ENCODE results near the gene TBL1X. TPM values are rescaled to one million over a fixed set of nuclear protein-coding genes. Genes with fewer than 3 reads are reported as not detected.

TBL1X gene
- total and polyA plus RNA-seq, 2 of the 8 experiments (the other 6 are each of a cell fraction or from before 2014, with no cell fraction given) = 13.3 to 25.6 TPM

- H3K36me3 ChIP-seq (ENCODE audit: control insufficient read depth in 2 of 4, insufficient read depth in 4 of 4, low read length in 3 of 4) = no peaks in the 10 kb centered on the region
- WGBS, 2 experiments (ENCODE audit: extremely low coverage in 1 of 2, insufficient coverage in 1 of 2, insufficient read length in 1 of 2, insufficient replicate concordance in 2 of 2, low coverage in 1 of 2, low lambda C conversion rate in 2 of 2, missing lambda C conversion rate in 1 of 2) = 93% methylated on average over 1 of the region's 3 CpGs; no CpG with 5 or more reads in 1 of the 2 experiments
- CTCF ChIA-PET (ENCODE audit: partially characterized antibody) = no interaction called here
Observed at GRCh38 chrX:9440116-9440844, 24.6 kb upstream of the TBL1X start.

More at GRCh38 chrX:9440116-9440844, 24.6 kb upstream of the TBL1X start:
- Histone ChIP-seq H3K4me3 (ENCODE audit: extremely low read depth in 1 of 4, insufficient read depth in 2 of 4, low read depth in 3 of 4, low read length in 4 of 4) (no peak overlapping the region), H3K27me3 (replicated peaks in 1 of 4; ENCODE audit: control insufficient read depth in 3 of 4, extremely low read depth in 1 of 4, insufficient read depth in 3 of 4, low read length in 3 of 4) (no peaks in the 10 kb centered on the region), H3K79me2 (ENCODE audit: control insufficient read depth in 1 of 2, insufficient read depth in 2 of 2, low read length in 2 of 2) (no peaks in the 10 kb centered on the region), H3K14ac (ENCODE audit: insufficient read length) (no peak overlapping the region), H2AFZ (ENCODE audit: low read length) (no peak overlapping the region), H3K9ac (replicated peaks in 1 of 4; ENCODE audit: extremely low read depth in 1 of 4, low read depth in 3 of 4, low read length in 3 of 4) (no peak overlapping the region), H3K4ac (replicated peaks; ENCODE audit: insufficient read length, low read depth, low read length) (no peak overlapping the region), H2BK12ac (ENCODE audit: low read depth, low read length) (no peak overlapping the region), H2AK5ac (ENCODE audit: low read depth, low read length) (no peak overlapping the region), H2BK120ac (replicated peaks; ENCODE audit: low read depth, low read length) (no peak overlapping the region), H2BK20ac (ENCODE audit: low read length) (no peak overlapping the region), H4K20me1 (replicated peaks in 1 of 2; ENCODE audit: control insufficient read depth in 1 of 2, insufficient read depth in 2 of 2, low read length in 2 of 2) (no peaks in the 10 kb centered on the region), H3K23ac (ENCODE audit: insufficient read length) (no peak overlapping the region), H3K56ac (replicated peaks; ENCODE audit: insufficient read length, low read depth, low read length) (no peak overlapping the region), H3K79me1 (ENCODE audit: low read depth, low read length) (no peaks in the 10 kb centered on the region), H3K18ac (ENCODE audit: extremely low read depth, low read length) (no peak overlapping the region), H3K4me1 (replicated peaks in 1 of 4; ENCODE audit: control insufficient read depth in 3 of 4, insufficient read depth in 4 of 4, low read length in 3 of 4) (peaks cover 0 to 2% (median 0%) of the 10 kb centered on the region in 4 experiments; a peak in 2 of 7 replicates), H2BK15ac (ENCODE audit: low read length) (no peak overlapping the region), H4K91ac (replicated peaks; ENCODE audit: insufficient read length, low read length) (no peak overlapping the region), H3K4me2 (ENCODE audit: insufficient read depth in 1 of 2, low read depth in 2 of 2, low read length in 2 of 2) (no peak overlapping the region), H4K5ac (ENCODE audit: insufficient read length, low read depth, low read length) (no peak overlapping the region), H3K9me3 (ENCODE audit: insufficient read depth in 2 of 2, low read depth in 1 of 2, low read length in 1 of 2) (no peaks in the 10 kb centered on the region), H2BK5ac (ENCODE audit: low read depth, low read length) (no peak overlapping the region), H3K27ac (ENCODE audit: low read depth, low read length) (no peak overlapping the region), H4K8ac (ENCODE audit: extremely low read depth, insufficient read depth, low read length) (no peak overlapping the region), H3K23me2 (ENCODE audit: low read depth, low read length) (no peaks in the 10 kb centered on the region)
- FAIRE-seq (peak; percentile 76), DNase-seq (ENCODE audit: low read depth in 1 of 2, low spot score in 2 of 2) (no peak)
- POLR2A ChIA-PET (ENCODE audit: partially characterized antibody) = no interaction called here

Data from H1 (cell line).